GM19023 (cell line): ENCODE results near the gene RAI14.

Experiments
- ATAC-seq: cut with Tn5 transposase; IDR thresholded peaks from one replicate; pipeline ENCODE4 v1.9.1; 2021; ENCODE audit warnings: mild to moderate bottlenecking, moderate library complexity; ENCODE audit not compliant: unreplicated experiment

The RAI14 gene

DNA sequence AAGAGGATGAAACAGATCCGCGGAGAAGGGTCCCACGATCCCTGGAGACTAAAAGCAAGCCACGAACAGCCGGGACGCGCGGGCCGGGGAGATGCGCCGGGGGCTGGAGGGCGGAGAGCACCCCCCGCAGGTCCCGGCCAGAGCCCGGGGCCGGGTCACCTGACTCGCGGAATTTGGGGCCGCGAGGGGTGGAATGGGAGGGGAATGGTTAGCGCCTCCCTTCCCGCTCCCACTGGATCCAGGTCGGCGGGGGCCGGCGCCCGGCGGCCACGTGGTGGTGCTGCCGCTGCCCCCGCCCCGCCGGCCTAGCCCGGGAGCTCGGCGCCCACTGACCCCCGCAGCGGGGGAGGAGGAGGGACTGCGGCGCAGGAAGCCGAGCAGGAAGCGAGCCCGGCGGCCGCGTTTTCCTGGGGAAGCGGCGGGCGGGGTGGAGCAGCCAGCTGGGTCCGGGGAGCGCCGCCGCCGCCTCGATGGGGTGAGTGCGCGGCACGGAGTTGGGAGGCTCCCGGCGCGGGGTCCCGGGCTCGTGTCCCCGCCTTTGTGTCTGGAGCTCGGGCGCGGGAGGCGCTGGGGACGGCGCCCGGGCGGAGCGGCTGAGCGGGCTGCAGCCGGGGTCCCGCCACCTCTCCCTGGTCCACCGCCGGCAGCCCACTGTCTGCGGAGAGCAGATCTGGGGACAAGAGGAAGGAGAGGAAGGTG lies at the start of gene RAI14:
RAI14 (plus strand) TSS at position 328 of the 699 bp plus-strand sequence. CDS start 30,592 bp downstream, outside the sequence.
- peak; percentile 39 for ATAC-seq

DNA sequence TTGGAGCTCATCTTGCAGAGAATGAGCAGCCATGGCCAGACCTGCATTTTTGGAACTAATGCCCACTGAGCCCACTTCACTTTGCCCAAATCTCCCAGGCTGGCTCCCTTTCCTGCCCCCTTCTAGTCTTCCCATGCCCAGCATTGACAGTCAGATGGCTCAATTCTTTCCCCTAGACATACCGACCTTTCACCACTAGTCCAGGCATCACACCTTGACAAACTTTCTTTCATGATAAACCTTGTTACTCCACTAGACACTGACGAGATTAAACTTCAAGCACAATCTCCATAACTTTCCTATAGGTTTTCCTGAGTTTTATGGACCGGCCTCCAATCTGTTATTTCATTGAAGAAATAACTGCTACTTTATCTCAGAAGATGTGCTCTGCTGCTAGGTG lies 47.8 kb upstream of the RAI14 start:
- no peak for ATAC-seq

- ATAC-seq: no peak
Observed at GRCh38 chr5:34608859-34609648, 47.1 kb upstream of the RAI14 start.

GRCh38 chr5:34609951-34610441 lies 46.1 kb upstream of the RAI14 start:
- no peak for ATAC-seq

GRCh38 chr5:34610546-34610945 lies 45.6 kb upstream of the RAI14 start:
- no peak for ATAC-seq

DNA sequence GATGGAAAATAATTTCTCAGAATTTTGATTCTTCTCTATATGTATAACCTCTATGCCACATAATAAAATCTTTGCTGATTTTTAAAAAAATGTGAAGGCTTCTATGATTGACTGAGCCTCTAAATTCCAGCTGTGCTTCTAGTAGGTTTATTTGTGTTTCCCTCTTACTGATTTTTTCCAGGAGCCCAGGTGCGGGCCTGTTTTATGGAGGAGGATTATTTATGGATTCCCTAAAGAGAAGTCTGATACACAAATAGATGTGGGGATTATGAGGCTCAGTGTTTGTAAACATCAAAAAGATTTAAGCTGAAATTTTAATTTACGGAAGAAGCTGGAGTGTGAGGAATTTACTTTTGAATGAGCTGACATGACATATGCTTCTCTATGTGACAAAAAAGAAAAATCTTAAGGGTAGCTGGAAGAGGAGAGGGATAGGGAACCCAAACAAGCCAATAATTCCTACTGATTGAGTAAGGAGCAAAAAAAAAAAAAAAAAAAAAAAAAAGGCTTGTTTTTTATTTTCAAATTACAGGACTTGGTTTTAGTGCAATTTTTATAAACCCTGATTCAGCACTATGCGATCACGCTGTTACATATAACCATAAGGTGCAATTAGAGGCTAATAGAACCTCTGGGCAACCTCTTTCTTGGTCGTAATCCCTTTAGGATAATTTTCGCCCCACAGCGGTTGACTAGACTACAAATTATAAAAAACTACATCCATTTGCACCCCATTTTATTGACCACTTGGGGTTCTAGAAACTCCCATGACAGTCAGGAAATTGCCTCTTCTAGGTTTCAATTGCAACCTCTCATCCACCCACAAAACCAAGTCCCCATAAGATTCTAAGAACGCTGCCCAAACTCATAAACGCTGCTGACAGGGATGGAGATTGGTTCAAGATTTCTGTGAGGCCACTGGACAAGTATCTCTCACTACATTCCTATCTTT lies 44.4 kb upstream of the RAI14 start:
- ATAC-seq: no peak

GRCh38 chr5:34616651-34617050 lies 39.5 kb upstream of the RAI14 start:
- no peak for ATAC-seq

DNA sequence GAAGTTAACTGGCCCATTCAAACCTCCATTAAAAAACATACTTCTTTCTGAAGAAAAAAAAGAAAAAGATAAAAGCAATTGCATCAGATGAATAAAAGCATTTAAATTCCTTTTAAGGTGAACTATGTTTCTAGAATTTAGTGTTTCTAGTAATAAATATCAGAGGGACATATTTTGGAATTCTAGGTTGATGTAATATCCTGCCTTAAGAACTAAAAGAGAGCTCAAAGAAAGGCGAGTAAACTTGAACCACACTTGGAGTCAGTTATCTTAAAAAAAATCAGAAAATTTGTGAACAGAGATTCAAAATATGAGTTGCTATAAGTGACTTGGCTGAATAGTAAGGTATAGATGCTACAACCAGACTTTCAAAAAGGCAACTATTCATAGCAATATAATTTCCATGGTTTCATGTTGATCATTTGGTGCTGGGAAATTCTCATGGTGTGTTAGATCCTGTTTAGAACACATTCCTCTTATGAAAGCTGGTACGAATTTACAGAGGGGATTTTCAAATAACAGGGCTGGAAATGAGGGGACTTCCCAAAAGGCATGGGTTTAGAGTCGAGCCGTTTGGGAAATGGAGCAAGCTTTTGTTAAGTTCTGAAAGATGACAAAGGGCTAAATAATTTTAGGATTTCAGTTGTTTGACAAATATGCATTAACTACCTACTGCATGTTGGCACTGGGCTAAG lies 37.6 kb upstream of the RAI14 start:
- no peak for ATAC-seq

GRCh38 chr5:34620185-34620584 lies 35.9 kb upstream of the RAI14 start:
- no peak for ATAC-seq

GRCh38 chr5:34621277-34622097 lies 34.6 kb upstream of the RAI14 start:
- no peak for ATAC-seq

DNA sequence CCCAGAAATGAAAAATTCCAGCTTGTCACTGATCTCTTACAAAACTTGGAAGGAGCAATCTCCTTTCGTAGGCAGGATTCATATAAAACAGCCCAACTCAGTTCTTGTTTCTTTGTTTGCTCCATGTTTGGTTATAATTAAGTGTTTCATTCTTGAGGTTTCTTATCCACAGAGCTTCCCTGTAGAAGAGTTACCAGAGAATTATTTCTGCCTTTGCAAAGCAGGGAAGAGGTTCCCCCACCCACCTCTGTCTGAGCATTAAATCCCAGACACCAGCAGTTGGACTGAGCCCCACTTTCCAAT lies 34.1 kb upstream of the RAI14 start:
- no peak for ATAC-seq

DNA sequence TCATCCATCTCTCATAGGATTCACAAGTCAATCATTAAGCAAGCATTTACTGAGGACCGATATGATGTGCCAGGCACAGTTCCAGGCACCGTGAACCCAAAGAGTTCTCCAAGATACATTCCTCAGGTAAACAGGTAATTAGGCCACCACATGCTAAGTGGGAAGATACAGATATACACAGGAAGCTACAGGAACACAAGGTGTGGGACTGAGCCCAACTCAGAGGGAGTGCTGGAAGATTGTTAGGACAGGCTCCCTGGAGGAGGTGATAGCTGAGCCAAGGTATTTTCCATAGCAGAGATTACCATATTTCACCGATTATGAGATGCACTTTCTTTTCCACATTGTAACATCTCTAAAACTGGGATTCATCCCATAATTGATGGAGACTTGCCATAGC lies 31.4 kb upstream of the RAI14 start:
- no peak for ATAC-seq

GRCh38 chr5:34625246-34625645 lies 30.9 kb upstream of the RAI14 start:
- no peak for ATAC-seq

DNA sequence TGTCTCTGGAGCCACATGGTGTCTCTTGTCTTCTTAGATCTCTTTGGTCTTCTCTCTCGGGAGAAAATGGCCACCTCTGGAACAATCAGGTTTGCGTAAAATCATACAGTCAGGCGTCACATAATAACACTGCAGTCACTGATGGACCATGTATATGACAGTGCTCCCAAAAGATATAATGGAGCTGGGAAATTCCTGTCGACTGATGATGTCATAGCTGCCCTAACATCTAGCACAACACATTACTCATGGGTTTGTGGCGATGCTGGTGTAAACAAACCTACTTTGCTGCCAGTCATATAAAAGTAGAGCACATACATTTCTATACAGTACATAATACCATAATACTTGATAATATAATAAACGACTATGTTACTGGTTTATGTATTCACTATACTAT lies 30.1 kb upstream of the RAI14 start:
- ATAC-seq: no peak

- ATAC-seq: no peak
Observed at GRCh38 chr5:34626751-34627150, 29.4 kb upstream of the RAI14 start.

GRCh38 chr5:34627794-34628193 lies 28.3 kb upstream of the RAI14 start:
- ATAC-seq: no peak

DNA sequence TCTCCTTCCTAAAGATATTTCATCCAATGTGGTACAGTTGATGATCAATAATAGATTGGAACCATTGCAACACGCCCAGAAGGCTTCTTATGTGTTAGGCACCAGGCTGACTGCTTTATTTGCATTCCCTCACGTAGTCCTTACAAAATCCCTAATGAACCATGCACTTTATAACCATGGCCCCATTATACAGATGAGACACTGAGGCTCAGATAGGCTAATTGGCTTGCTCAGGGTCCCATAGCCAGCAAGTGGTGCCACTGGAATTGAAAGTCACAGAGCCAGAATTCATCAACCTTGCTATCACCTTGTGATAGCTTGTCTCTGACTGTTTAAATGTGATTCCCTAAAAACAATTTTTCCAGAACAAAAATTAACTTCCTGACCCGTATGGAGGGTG lies 27.8 kb upstream of the RAI14 start:
- no peak for ATAC-seq

- ATAC-seq: no peak
Observed at GRCh38 chr5:34630596-34630995, 25.5 kb upstream of the RAI14 start.

DNA sequence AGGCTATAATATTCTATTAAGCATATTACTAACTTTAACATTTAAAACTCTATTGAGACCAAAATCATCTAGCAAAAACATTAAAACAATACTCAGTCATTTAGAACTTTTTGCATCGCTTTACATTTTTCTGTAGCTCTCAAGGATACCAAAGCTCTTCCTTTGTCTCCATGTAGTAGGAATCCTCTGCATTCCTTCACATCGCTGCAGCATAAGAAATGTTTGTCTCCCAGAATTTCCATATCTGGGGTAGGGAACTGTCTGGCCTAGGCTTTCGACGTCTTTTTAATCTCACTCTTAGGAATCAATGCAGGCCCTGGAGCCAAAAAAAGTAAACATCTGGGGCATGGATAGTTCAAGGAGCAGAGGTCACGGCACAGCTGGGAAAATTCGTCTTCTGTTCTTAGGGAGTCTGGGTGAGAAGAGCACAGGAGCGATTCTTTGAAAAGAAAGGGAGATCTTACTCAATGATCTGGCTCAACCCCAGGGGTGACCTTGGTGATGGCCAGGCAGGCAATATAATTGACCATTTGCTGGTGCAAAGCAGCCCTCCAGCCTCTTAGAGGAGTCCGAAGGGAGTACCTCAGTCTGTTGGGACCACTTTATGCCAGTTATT lies 23.2 kb upstream of the RAI14 start:
- ATAC-seq: no peak
